ENCODE data around the gene ERN1.

The ERN1 gene

DNA sequence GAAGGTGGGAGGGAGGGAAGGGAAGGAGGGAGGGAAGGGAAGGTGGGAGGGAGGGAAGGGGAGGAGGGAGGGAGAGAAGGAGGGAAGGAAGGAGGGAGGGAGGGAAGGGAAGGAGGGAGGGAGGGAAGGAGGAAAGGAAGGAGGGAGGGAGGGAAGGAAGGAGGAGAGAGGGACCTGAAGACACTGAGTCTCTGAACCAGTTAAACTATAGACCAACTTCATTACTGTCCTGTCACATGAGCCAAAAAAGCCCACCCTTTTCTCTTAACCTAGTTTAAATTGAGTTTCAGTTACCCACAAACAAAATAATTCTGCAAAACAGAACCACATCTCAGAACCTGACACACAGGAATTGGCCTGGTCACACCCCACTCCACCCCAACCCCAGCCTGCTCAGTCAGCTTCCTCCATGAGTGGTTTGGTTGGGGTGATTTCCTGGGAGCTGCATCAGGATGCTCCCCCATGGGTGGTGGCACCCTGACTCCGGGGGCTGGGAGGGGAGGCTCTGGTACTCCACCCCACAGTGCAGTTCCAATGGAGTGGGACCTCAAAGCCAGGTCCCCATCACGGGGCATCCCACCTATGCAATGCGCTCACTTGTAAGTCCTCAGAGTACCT, 136.5 kb downstream of the ERN1 start:
- DNase-seq (ENCODE audit: extremely low read depth in 1 of 2, low read depth in 1 of 2), result no peak

DNA sequence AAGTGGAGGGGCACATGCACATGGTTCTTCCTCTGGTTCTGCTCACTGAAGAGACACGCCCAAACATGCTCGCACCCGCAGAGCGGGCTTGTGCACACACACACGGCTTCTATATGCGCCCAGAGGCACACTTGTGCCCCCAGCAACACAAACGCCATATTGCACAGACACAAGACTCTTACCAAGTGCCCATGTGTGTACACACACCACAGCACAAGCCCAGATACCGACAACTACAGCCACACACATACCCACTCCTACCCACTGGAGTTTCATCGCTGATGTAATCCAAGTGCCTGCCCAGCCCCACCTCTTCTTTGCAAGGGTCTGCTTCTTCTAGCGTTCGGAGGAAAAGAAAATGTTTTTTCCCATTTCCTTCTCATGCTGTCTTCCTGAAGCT, 138.3 kb downstream of the ERN1 start:
- no peak for DNase-seq (ENCODE audit: extremely low read depth in 1 of 2, low read depth in 1 of 2)

DNA sequence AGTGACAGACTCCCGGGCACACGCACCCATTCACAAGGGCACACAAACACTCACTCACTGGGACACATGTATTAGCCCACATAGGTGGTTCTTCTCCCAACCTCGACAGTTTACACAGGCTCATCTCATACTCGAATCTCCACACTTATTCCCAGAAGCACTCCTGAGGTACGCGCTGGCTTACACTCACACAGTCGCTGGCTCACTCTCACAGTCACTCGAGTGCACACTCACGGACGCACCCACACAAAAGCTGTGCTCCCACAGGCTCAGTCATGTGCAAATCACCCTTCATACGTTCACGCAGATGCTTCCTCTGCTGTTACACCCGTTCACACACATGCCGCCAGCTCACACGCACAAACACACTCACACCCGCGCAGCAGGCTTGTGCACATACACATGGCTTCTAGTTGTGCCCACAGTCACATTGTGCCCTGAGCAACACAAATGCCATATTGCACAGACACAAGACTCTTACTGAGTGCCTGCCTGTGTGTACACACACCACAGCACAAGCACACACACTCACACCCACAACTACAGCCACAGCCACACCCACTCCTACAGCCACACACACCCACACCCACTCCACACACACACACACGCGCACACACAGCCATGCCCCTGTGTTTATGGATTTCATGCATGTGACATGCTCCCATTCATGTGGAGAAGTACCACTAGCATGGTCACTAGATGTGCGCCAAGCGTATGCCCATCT, 140.2 kb downstream of the ERN1 start:
- DNase-seq (ENCODE audit: extremely low read depth in 1 of 2, low read depth in 1 of 2), result no peak

Measured in activated CD8-positive, alpha-beta memory T cell treated with anti-CD3 and anti-CD28 coated beads for 1 hour (primary cell).